Keratinocyte (primary cell): ENCODE measurements around the gene MZT2B.
"Not testable (repeated sequence)": the region's sequence is repeated elsewhere in the genome, so short reads cannot be mapped to it uniquely, and the experiment has no call there.

Experiments
- CTCF ChIP-seq, 3 experiments: IDR thresholded peaks in 1 of 3; conservative IDR thresholded peaks in 1 of 3; optimal IDR thresholded peaks in 1 of 3; 2 replicates in 2 of 3; 3 replicates in 1 of 3; pipeline versions ENCODE3 to v1.5.1; 2011; ENCODE audit warnings: low read length in 3 of 3, mild to moderate bottlenecking in 3 of 3, moderate library complexity in 2 of 3, control low read depth in 1 of 3, inconsistent platforms in 1 of 3; ENCODE audit not compliant: insufficient read depth in 2 of 3; ENCODE audit errors: extremely low read depth in 1 of 3
- EZH2 ChIP-seq: IDR thresholded peaks from one replicate; pipeline ENCODE4 v1.6.1; 2012; ENCODE audit warnings: inconsistent platforms, mild to moderate bottlenecking, low read length, moderate library complexity

- not testable (repeated sequence) for TF ChIP-seq CTCF (optimal IDR thresholded peaks at IDR 0.05 in 1 of 3, IDR thresholded peaks at IDR 0.05 in 1 of 3, conservative IDR thresholded peaks at IDR 0.05 in 1 of 3; ENCODE audit: extremely low read depth in 1 of 3, insufficient read depth in 2 of 3, low read length in 3 of 3); EZH2
Observed at GRCh38 chr2:130193824-130194223, 11.8 kb downstream of the MZT2B start.
